H1 (cell line): ENCODE results near the gene AP5S1. TPM values are rescaled to one million over a fixed set of nuclear protein-coding genes. Genes with fewer than 3 reads are reported as not detected.
A peak's percentile ranks its signal among the peaks of the same experiment; 100 is the strongest.

Experiments
- ASH2L ChIP-seq: fragments of 200-600, 300-600 bp; sonication (generic); IDR thresholded peaks from one replicate; pipeline ENCODE4 v1.7.1; 2017; ENCODE audit warnings: low read length
- CHD2 ChIP-seq: IDR thresholded peaks from 2 replicates; pipeline ENCODE4 v1.6.1; 2012; ENCODE audit warnings: low read length, improper control_type of control experiment
- CREB1 ChIP-seq: IDR thresholded peaks from 2 replicates; pipeline ENCODE4 v1.6.1; 2012; ENCODE audit warnings: inconsistent platforms
- FOSL1 ChIP-seq: IDR thresholded peaks from 2 replicates; pipeline ENCODE4 v1.6.1; 2011; ENCODE audit warnings: mild to moderate bottlenecking, low read depth, low read length, moderate library complexity; ENCODE audit not compliant: insufficient read depth
- GTF2F1 ChIP-seq: IDR thresholded peaks from 2 replicates; pipeline ENCODE4 v1.6.1; 2012; ENCODE audit warnings: low read depth, low read length, improper control_type of control experiment, borderline replicate concordance
- HDAC2 ChIP-seq, 2 experiments: fragments of 300-600 bp in 1 of 2; sonication (generic) in 1 of 2; IDR thresholded peaks; 2 replicates each; pipeline ENCODE4 v1.6.1; 2011 to 2012; ENCODE audit warnings: low read depth in 2 of 2, low read length in 2 of 2, mild to moderate bottlenecking in 2 of 2, moderate library complexity in 2 of 2, borderline replicate concordance in 1 of 2, inconsistent platforms in 1 of 2
- KDM5A ChIP-seq: fragments of 200-600 bp; IDR thresholded peaks from 2 replicates; pipeline ENCODE4 v1.7.1; 2012; ENCODE audit warnings: mild to moderate bottlenecking, low read length, inconsistent platforms, mixed read lengths
- MAFK ChIP-seq: IDR thresholded peaks from 2 replicates; pipeline ENCODE4 v1.6.1; 2012; ENCODE audit warnings: low read depth, mild to moderate bottlenecking, improper control_type of control experiment, low read length
- MAX ChIP-seq: IDR thresholded peaks from 2 replicates; pipeline ENCODE4 v1.6.1; 2012; ENCODE audit warnings: inconsistent platforms
- RXRA ChIP-seq: IDR thresholded peaks from 2 replicates; pipeline ENCODE4 v1.6.1; 2011; ENCODE audit warnings: low read depth, mild to moderate bottlenecking, low read length, moderate library complexity; ENCODE audit not compliant: insufficient read depth
- SP4 ChIP-seq: IDR thresholded peaks from 2 replicates; pipeline ENCODE4 v1.6.1; 2012; ENCODE audit warnings: low read length, inconsistent platforms
- TAF7 ChIP-seq: optimal IDR thresholded peaks from 2 replicates; pipeline ENCODE3; 2011; ENCODE audit warnings: low read depth, mild to moderate bottlenecking, inconsistent platforms, low read length, moderate library complexity, borderline replicate concordance
- polyA plus RNA-seq, 7 experiments: library from polyadenylated mRNA; depleted of rRNA in 3 of 7; stranded (reverse) in 5 of 7; unstranded in 2 of 7; fragments of >200 nt in 5 of 7; fragments of 200-250 nt in 2 of 7; gene quantifications; 1 replicate in 5 of 7; 2 replicates in 1 of 7; 4 replicates in 1 of 7; pipeline versions ENCODE4 v1.2.1 to v1.2.3, GENCODE V29; 2011 to 2013; ENCODE audit warnings: missing spikeins in 2 of 7, mixed read lengths in 2 of 7
- total RNA-seq: library from RNA; stranded (reverse); fragmentation: NEBNext Ultra II Directional; extraction: Animal tissue kit (Norgen Biotek cat#: 25700); gene quantifications from 2 replicates; pipeline ENCODE4 v1.2.1, GENCODE V29; 2021

Gene AP5S1
- total and polyA plus RNA-seq, 2 of the 8 experiments (the other 6 are each of a cell fraction or from before 2014, with no cell fraction given): 3.3 to 3.7 TPM

- TF ChIP-seq SP4 (no peak), TAF7 (no peak), KDM5A (no peak), MAFK (no peak), CREB1 (peak; percentile 69), MAX (peak; percentile 89), RXRA (0 out of 2 replicates have a peak, but pooled peaks have one; percentile 54), ASH2L (no peak), FOSL1 (no peak), HDAC2 (IDR thresholded peaks at IDR 0.05; ENCODE audit: borderline replicate concordance in 1 of 2, low read depth in 2 of 2, low read length in 2 of 2) (peak; percentile 16 to 94; a peak in 2 of 4 replicates), GTF2F1 (no peak), CHD2 (no peak)
Observed at GRCh38 chr20:3795511-3796468, 24.6 kb upstream of the AP5S1 start, which contains the start of gene CDC25B (continued).
